Progenitor cell of endocrine pancreas (in vitro differentiated cells): ENCODE results near the gene SS18L1. TPM values are rescaled to one million over a fixed set of nuclear protein-coding genes. Genes with fewer than 3 reads are reported as not detected.

ENCODE experiments used
- DNase-seq: peaks from one replicate; pipeline ENCODE4 v3.0.0; 2021; ENCODE audit warnings: low spot score; ENCODE audit not compliant: unreplicated experiment
- H3K27ac Mint-ChIP-seq: 2 replicates; pipeline ENCODE4 v1.8.0; 2021; ENCODE audit warnings: mild to moderate bottlenecking, moderate library complexity, mixed read lengths
- H3K27me3 Mint-ChIP-seq: 2 replicates; pipeline ENCODE4 v1.8.0; 2021; ENCODE audit warnings: mixed read lengths
- H3K36me3 Mint-ChIP-seq: 2 replicates; pipeline ENCODE4 v1.8.0; 2022; ENCODE audit warnings: mixed read lengths; ENCODE audit not compliant: insufficient read depth
- H3K4me1 Mint-ChIP-seq: 2 replicates; pipeline ENCODE4 v1.8.0; 2021; ENCODE audit warnings: low read depth, mixed read lengths
- H3K4me3 Mint-ChIP-seq: 2 replicates; pipeline ENCODE4 v1.8.0; 2021; ENCODE audit warnings: low read depth, mild to moderate bottlenecking, moderate library complexity, mixed read lengths
- H3K9me3 Mint-ChIP-seq: 2 replicates; pipeline ENCODE4 v1.8.0; 2021; ENCODE audit warnings: low read depth, mixed read lengths
- total RNA-seq: library from RNA; stranded (reverse); gene quantifications from 2 replicates; pipeline ENCODE4 v1.2.1, GENCODE V29; 2021
- TF ChIP-seq, protein P1 (sequence below): fragments of 200-600 bp; sonication (generic); IDR thresholded peaks from one replicate; pipeline ENCODE4 v1.5.0; 2021; ENCODE audit warnings: antibody characterized with exemption, mild to moderate bottlenecking; ENCODE audit not compliant: unreplicated experiment

SS18L1 gene
- total RNA-seq, 1 donor from 2014 or later, result 29.8 TPM

DNA sequence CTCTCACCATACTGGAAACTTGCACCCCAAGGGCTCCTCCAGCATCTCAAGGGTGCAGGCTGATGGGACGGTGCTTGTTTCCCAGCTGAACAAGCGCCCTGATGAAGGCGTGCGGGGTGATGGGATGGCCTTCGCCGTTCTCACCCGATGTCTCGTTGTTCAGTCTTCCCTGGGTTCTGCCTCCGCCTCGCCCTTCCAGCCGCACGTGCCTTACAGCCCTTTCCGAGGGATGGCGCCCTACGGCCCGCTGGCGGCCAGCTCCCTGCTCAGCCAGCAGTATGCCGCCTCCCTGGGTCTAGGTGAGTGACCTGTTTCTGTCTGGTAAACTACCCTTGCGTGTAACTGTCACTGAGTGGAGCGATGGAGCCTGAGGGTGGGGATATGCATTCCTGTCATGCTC lies 17.4 kb upstream of the SS18L1 start:
- no peaks in the 10 kb centered on the region for H3K27me3 Mint-ChIP-seq
- H3K9me3 Mint-ChIP-seq, result no peaks in the 10 kb centered on the region
- TF ChIP-seq, protein P1, sequence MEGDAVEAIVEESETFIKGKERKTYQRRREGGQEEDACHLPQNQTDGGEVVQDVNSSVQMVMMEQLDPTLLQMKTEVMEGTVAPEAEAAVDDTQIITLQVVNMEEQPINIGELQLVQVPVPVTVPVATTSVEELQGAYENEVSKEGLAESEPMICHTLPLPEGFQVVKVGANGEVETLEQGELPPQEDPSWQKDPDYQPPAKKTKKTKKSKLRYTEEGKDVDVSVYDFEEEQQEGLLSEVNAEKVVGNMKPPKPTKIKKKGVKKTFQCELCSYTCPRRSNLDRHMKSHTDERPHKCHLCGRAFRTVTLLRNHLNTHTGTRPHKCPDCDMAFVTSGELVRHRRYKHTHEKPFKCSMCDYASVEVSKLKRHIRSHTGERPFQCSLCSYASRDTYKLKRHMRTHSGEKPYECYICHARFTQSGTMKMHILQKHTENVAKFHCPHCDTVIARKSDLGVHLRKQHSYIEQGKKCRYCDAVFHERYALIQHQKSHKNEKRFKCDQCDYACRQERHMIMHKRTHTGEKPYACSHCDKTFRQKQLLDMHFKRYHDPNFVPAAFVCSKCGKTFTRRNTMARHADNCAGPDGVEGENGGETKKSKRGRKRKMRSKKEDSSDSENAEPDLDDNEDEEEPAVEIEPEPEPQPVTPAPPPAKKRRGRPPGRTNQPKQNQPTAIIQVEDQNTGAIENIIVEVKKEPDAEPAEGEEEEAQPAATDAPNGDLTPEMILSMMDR, result no peak
- DNase-seq, result no peak
- peaks cover 13% of the 10 kb centered on the region for H3K4me1 Mint-ChIP-seq
- H3K4me3 Mint-ChIP-seq, result no peak overlapping the region
- H3K27ac Mint-ChIP-seq, result no peak overlapping the region
- H3K36me3 Mint-ChIP-seq, result peaks cover 23% of the 10 kb centered on the region

DNA sequence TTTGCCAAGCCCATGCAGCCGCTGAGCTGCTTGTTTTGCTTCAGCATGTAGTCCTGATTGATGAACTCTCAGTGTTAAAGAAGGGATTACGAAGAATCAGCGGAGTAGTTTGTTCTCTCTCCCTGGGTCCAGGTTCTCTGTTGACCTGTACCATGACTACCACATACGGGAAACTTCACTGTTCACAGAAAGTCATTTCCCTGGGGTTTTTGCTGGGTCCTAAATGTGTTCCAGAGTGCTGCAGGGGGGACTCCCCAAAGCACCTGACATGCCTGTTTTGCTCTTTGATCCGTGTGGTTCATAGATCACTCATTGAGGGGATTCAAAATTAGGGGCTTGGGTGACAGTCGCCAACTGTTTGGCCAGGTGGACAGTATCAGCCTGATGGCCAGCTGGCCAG lies 15.8 kb upstream of the SS18L1 start:
- TF ChIP-seq, protein P1, result no peak
- DNase-seq, result no peak
- Mint-ChIP-seq H3K4me1 (peaks cover 13% of the 10 kb centered on the region), H3K4me3 (no peak overlapping the region), H3K36me3 (peaks cover 31% of the 10 kb centered on the region), H3K9me3 (no peaks in the 10 kb centered on the region), H3K27ac (no peak overlapping the region), H3K27me3 (no peaks in the 10 kb centered on the region)

GRCh38 chr20:62128502-62128901 lies 15.1 kb upstream of the SS18L1 start:
- TF ChIP-seq, protein P1, result no peak
- Mint-ChIP-seq H3K4me3 (no peak overlapping the region), H3K4me1 (peaks cover 11% of the 10 kb centered on the region), H3K27me3 (no peaks in the 10 kb centered on the region), H3K9me3 (no peaks in the 10 kb centered on the region), H3K36me3 (peaks cover 31% of the 10 kb centered on the region), H3K27ac (no peak overlapping the region)
- DNase-seq, result no peak

DNA sequence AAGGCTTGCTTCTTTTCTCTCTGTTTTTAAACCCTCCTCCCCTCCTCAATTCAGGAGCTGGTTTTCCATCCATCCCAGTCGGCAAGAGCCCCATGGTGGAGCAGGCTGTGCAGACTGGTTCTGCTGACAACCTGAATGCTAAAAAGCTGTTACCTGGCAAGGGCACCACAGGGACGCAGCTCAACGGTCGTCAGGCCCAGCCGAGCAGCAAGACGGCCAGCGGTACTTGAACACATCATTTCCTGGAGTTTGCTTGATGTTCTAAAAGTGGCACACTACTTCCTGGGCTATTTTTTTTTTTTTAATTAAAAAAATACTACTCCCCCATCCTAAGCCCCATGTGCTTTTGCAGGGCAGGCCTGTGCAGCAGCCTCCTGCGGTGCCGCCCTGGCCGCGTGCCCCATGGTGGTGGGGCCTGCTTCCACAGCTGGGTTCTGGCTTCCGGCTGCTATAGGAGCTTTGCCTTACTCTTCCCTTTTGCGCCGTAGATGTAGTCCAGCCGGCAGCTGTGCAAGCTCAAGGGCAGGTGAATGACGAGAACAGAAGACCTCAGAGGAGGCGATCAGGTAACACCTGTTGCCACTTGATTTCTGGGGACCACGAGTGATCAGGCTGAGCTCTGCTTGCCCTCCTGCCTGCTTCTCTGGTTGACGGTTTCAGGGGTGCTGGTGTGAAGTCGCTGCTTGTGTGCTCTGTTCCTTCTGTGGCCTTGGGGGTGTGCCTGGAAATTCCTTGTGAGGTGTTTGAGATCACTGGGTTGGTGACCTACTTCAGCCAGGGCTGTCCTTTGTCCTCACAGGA lies 13.6 kb upstream of the SS18L1 start:
- Mint-ChIP-seq H3K36me3 (peaks cover 25% of the 10 kb centered on the region), H3K4me3 (no peak overlapping the region), H3K4me1 (no peaks in the 10 kb centered on the region), H3K27ac (no peak overlapping the region), H3K27me3 (no peaks in the 10 kb centered on the region), H3K9me3 (no peaks in the 10 kb centered on the region)
- no peak for DNase-seq
- TF ChIP-seq, protein P1, result no peak

DNA sequence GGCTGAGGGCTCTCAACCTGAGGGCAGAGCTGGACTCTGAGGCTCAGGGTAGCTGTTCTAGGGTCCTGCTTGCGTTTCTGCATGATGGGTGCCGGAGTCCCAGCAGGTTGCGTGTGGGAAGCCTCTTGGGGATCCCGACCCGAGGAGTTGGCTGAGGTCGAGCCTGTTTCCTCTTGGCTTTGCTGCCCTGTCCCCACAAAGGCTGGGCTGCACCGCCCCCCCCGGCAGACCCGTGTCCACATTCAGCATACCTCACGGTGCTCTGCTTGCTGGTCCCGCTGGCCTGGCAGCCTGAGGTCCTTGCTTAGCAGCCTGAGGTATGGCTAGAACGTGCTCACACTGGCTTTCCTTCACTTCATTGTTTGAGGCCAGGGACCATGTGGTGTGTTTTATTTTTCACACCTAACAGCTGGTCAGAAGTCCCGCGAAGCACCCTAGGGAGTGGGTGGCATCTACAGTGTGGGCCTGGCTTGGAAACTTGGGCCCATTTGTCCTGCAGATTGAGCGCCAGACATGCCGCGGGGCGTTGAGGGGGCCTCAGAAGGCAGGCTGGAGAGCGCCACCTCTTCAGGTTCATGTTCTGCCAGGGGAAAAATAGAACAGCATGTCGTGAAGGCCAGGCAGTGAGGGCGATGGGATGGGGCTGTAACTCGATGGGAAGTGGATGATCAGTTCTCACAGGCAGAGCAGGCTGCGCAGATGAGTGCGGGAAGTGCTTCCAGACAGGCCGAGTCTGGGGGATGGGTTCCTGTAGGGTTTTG lies 11.8 kb upstream of the SS18L1 start:
- peak overlapping the region; percentile 43 for H3K27ac Mint-ChIP-seq
- TF ChIP-seq, protein P1, result no peak
- no peak overlapping the region for H3K4me3 Mint-ChIP-seq
- H3K9me3 Mint-ChIP-seq, result no peaks in the 10 kb centered on the region
- H3K27me3 Mint-ChIP-seq, result no peaks in the 10 kb centered on the region
- peaks cover 27% of the 10 kb centered on the region for H3K36me3 Mint-ChIP-seq
- H3K4me1 Mint-ChIP-seq, result no peaks in the 10 kb centered on the region
- DNase-seq, result no peak
